Measurements from ENCODE around the gene C12orf50.

GRCh38 chr12:88057994-88058718, 29.0 kb upstream of the C12orf50 start:
- TF ChIP-seq CTCF (IDR thresholded peaks at IDR 0.05) (no peak), ZFX (IDR thresholded peaks at IDR 0.05; ENCODE audit: borderline replicate concordance) (no peak)
